Stimulated activated CD4-positive, alpha-beta T cell treated with anti-CD3 and anti-CD28 coated beads, TNF-alpha, amount 100 ng/mL, for 4 hours (primary cell): ENCODE results near the gene MRPL12.

Source experiments
- DNase-seq, 3 experiments: peaks; one replicate each; pipeline ENCODE4 v3.0.0-alpha.2; 2020; ENCODE audit warnings: low read depth in 3 of 3

Gene MRPL12

DNA sequence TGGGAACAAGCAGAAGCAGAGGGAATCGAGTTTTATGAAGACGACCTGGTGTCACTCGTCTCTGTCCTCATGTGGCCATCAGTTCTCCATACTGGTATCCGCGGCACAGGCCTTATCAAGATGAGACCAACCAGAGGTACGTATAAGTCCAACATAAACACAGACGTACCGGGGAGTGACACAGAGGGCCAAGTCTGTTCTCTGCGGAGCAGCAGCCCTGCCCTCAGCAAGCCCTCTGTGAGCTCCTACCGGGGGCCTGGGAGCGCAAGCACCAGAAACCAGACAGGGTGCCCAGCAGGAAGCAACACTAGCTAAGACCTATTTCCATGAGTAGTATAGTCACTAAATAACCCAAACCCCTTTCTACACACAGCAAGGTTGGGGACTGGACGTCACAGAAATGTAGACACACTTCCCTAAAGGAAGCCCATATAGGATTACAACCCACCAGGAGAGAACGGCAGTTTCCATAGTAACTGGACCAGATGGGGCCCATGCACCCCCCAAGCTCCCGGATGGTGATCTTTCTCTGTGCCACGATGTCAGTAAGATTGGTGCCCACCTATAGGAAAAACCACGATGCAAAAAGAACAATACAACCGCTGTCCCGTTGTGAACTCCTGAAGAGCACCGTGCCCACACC, 20.5 kb upstream of the MRPL12 start:
- no peak for DNase-seq

DNA sequence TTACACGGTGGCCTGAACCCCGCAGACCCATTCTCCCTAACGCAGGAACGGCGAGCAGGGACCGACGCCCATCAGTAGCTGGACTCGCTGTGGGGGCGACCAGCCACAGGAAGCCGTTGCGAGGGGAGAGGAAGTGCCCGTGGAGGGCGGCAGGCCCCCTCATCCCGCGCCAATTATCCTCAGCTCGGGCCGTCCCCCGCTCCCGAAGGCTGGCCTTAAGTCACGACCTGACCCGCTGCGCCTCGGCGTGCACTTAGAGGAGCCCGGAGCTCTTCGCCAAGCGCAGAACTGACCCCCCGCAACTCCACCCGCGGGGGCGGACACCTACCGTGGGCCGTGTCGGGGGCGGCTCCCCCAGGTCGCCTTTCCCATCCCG, 20.0 kb upstream of the MRPL12 start:
- DNase-seq = no peak

GRCh38 chr17:81683584-81684441, 19.4 kb upstream of the MRPL12 start, which contains the start of the genes ARL16 and HGS:
TSS of gene ARL16 (minus strand) at chr17:81683797. CDS start at chr17:81683753, 44 bp downstream.
TSS of gene HGS (plus strand) at chr17:81684011. CDS start at chr17:81684067, 56 bp downstream.
- peak; percentile 92 to 96 (median 95) for DNase-seq

DNA sequence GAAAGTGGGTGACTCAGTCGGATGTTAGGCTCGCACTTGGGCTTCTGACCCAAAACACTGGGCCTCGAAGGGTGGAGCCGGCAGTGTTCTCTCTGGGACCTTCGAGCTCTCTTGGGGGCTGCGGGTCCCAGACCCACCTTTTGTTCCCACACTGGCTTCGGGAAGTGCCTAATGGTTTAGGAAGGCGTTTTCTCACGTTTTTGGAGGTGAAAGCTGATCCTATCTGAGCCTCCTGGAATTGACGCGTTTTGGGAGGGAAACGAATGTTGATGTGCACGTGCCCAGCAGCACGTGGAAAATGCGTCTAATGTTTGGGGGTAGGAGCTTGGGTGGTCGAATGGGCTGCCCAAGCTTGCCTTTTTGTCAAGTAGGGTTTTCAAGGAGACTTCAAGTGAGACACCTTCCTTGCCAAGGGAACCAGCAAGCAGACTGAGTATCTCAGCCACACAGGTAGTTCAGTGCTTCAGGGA, 18.7 kb upstream of the MRPL12 start:
- no peak for DNase-seq

- no peak for DNase-seq
Measured at GRCh38 chr17:81685108-81685507, 18.1 kb upstream of the MRPL12 start.

GRCh38 chr17:81686614-81687013, 16.6 kb upstream of the MRPL12 start:
- DNase-seq = no peak

DNA sequence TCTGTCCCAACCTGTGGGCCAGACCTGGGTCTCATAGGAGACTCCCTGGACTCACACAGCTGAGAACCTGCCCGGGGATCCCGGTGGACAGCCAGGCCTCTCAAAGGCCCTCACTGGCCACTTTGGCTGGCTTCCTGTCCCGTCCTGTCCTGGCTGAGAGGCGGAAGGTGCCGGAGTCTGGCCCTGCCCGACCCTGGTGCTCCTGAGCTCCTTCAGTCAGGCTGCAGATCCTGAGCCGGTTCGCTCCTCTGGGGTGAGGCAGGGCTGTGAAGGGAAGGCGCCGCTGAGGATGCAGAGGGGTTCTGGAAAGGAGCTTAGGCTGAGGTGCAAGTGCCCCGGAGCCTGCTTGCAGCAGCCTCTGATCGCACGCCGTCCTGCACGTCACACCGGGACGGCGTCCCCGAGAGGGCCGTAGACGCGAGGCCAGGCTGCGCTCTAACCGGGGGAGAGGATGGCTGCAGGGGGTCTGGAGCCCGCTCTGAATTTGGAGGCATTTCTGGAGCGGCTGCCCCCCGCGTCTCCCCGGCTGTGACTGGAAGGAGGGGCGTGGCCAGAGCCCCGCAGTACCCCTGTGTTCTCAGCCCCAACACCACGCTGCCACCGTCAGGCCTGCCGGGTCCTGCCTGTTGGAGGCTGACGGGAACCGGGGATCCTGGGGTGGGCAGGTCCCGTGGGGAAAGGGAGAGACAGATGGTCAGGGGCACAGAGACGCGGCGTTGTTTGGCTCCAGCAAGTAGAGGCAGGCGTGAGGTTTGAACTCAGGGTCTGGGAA, 15.2 kb upstream of the MRPL12 start:
- no peak for DNase-seq

- DNase-seq = no peak
Measured at GRCh38 chr17:81688616-81689015, 14.6 kb upstream of the MRPL12 start.

DNA sequence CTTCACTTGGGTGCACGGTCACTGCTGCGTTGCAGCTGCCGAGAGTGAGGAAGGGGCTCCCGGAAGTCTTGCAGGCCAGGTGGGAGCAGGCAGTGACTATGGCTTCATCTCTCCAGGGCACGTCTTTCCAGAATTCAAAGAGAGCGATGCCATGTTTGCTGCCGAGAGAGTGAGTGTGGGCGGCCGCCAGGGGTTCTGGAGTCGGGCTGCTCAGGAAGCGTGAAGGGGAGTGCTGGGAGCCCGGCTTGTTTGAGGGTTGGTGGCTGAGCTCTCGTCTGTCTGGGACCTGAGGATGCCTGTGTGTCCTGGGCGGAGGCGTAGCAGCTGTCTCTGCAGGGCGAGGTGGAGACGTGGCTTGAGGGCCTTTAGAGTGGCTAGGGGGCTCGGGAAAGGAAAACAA, 13.1 kb upstream of the MRPL12 start:
- no peak for DNase-seq

DNA sequence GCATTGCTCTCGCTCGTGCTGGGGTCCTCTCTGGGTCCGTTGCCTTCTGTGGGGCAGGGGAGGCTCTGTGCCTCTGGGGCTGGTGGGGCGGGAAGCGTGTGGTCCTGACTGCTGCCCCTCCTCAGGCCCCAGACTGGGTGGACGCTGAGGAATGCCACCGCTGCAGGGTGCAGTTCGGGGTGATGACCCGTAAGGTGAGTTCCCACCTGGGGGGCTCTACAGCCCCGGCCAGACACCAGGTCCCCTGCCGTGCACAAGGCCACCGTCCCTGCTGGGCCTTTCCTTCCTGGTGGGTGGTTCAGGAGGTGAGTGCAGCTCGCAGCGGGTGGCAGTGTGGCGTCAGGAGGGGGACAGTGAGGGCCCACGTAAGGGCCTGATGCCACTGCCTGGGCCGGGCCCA, 12.6 kb upstream of the MRPL12 start:
- DNase-seq = no peak

DNA sequence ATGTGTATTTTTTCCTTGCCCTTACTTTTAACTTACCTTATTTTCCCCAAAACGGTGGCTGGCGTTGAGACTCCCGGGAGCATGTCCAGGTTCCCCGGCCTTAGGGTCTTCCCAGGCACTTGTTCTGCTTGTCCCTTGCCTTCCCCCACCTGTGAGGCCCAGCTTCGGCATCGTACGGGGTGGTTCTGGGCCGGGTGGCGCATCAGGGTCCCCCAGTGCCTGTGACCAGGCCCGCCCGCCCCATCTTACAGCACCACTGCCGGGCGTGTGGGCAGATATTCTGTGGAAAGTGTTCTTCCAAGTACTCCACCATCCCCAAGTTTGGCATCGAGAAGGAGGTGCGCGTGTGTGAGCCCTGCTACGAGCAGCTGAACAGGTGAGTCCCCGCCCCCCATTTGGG, 12.0 kb upstream of the MRPL12 start:
- DNase-seq = no peak

GRCh38 chr17:81691608-81692007, 11.6 kb upstream of the MRPL12 start:
- no peak for DNase-seq

DNA sequence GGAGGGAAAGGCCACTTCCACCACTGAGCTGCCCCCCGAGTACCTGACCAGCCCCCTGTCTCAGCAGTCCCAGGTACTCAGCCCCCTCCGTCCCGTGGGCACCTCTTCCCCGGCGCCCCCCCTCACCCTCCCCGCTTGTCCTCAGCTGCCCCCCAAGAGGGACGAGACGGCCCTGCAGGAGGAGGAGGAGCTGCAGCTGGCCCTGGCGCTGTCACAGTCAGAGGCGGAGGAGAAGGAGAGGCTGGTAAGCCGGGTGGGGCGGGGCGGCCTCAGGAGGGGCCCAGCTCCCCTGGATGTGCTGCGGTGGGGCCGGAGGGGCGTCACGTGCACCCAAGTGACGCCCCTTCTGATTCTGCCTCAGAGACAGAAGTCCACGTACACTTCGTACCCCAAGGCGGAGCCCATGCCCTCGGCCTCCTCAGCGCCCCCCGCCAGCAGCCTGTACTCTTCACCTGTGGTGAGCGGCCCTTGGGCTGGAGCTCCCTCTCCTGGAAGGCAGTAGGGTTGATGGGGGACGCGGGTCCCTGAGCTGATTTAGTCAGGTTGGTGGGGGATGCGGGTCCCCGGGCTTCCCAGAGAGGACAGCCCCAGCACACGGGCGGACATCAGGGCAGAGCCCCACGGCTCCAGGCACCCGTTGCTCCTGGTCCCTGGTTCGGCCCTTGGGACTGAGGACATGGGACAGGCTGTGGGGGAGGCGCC, 9.5 kb upstream of the MRPL12 start:
- no peak for DNase-seq

GRCh38 chr17:81694810-81695209, 8.4 kb upstream of the MRPL12 start:
- DNase-seq = no peak

DNA sequence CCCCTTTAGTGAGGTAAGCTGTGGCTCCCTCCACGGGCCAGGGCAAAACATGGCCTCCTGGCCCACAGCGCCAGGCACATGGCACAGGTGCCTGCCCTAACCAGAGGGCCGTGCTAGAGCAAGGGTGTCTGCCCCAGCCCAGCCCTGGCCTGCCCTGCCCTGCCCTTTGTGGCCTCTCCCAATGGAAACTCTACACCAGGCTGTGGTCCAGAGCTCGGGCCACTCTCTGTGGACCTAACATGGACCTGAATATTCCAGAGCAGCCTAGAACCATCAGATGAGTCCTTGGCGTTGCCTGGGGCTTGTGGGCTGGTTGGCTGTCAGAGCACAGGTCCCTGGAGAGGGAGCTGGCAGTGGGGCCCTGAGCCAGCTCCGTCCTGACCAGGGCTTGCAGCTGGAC, 8.0 kb upstream of the MRPL12 start:
- DNase-seq = no peak

DNA sequence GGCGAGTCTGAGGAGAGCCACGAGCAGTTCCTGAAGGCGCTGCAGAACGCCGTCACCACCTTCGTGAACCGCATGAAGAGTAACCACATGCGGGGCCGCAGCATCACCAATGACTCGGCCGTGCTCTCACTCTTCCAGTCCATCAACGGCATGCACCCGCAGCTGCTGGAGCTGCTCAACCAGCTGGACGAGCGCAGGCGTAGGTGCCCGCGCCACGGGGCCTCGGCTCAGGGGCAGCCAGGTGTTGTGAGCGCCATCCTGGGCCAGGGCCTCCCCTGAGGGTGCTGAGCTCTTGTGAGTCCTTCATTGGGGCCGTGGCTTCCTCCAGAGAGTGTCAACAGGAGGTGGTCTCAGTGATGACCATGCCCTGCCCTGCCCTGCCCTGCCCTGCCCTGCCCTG, 7.4 kb upstream of the MRPL12 start:
- DNase-seq = no peak

GRCh38 chr17:81696218-81696941, 6.8 kb upstream of the MRPL12 start:
- no peak for DNase-seq

GRCh38 chr17:81697261-81698044, 5.7 kb upstream of the MRPL12 start:
- DNase-seq = no peak

DNA sequence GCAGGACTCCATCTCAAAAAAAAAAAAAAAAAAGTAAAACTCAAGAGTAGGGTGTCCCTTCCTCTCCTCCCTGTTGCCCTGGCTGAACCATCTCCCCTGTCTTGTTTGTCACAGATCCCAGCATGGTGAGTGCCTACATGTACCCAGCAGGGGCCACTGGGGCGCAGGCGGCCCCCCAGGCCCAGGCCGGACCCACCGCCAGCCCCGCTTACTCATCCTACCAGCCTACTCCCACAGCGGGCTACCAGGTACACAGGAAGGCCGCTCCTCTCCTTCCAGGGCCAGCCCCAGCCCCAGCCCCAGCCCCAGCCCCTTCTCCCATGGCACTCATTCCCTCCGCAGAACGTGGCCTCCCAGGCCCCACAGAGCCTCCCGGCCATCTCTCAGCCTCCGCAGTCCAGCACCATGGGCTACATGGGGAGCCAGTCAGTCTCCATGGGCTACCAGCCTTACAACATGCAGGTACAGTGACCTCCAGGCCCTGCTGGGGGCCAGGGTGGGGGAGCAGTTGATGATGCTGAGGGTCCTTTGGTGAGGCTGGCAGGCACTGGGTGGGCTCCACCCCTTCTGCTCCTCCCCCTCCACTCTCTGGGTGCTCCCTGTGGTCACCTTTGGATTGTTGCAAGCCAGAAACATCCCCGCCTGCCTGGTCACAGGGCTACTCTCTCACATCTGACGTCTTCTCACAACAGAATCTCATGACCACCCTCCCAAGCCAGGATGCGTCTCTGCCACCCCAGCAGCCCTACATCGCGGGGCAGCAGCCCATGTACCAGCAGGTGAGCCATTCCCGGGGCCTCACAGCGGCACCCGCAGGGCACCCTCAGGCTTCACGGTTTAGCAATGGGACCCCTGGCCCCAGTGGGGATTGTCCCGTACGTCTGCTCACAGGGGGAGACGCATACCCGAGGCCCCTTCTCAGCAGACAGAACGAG, 2.5 kb upstream of the MRPL12 start:
- DNase-seq = no peak
